SK-N-MC (cell line): ENCODE data around the gene NEUROG3.

Experiments
- DNase-seq: peaks from one replicate; pipeline ENCODE4 v3.0.0-alpha.2; 2011; ENCODE audit warnings: low read depth, low spot score
- H3K27ac ChIP-seq: fragments of 200-600 bp; sonication (generic); 2 replicates; pipeline ENCODE4 v1.5.1; 2016; ENCODE audit warnings: mixed run types
- H3K36me3 ChIP-seq: fragments of 200-600 bp; sonication (generic); 2 replicates; pipeline ENCODE4 v1.6.1; 2017; ENCODE audit warnings: antibody characterized with exemption, low read length, mixed read lengths; ENCODE audit not compliant: insufficient read depth
- H3K4me3 ChIP-seq: fragments of 200-600 bp; sonication (generic); 2 replicates; pipeline ENCODE4 v1.5.1; 2016
- H3K9ac ChIP-seq: fragments of 200-600 bp; sonication (generic); 2 replicates; pipeline ENCODE4 v1.8.0; 2017; ENCODE audit warnings: mixed run types, mixed read lengths; ENCODE audit not compliant: insufficient read length
- H3K9me3 ChIP-seq: fragments of 200-600 bp; sonication (generic); 2 replicates; pipeline ENCODE4 v1.6.1; 2017; ENCODE audit warnings: low read depth, mild to moderate bottlenecking, antibody characterized with exemption, low read length, moderate library complexity, mixed read lengths
- EZH2 ChIP-seq: fragments of 200-600 bp; sonication (generic); IDR thresholded peaks from one replicate; pipeline ENCODE4 v1.6.1; 2017; ENCODE audit warnings: antibody characterized with exemption
- FOXP2 ChIP-seq: optimal IDR thresholded peaks from 2 replicates; pipeline ENCODE3; 2011; ENCODE audit warnings: mild to moderate bottlenecking, moderate library complexity; ENCODE audit not compliant: insufficient read depth; ENCODE audit errors: extremely low read length, control extremely low read depth
- POLR2AphosphoS5 ChIP-seq: IDR thresholded peaks from 2 replicates; pipeline ENCODE4 v1.6.1; 2012; ENCODE audit warnings: mild to moderate bottlenecking, low read depth, low read length, borderline replicate concordance

NEUROG3 gene

GRCh38 chr10:69573056-69573806, at the start of gene NEUROG3:
NEUROG3 (minus strand) TSS chr10:69573422; CDS start chr10:69573043, 379 bp downstream.
- Histone ChIP-seq H3K4me3 (no peak within 1 kb of the TSS), H3K9ac (no peak within 1 kb of the TSS), H3K9me3 (no peaks in the 10 kb centered on the region), H3K36me3 (no peaks in the 10 kb centered on the region), H3K27ac (no peak within 1 kb of the TSS)
- DNase-seq: no peak
- TF ChIP-seq POLR2AphosphoS5 (no peak), FOXP2 (no peak), EZH2 (no peak)

- no peak for DNase-seq
- H3K27ac ChIP-seq: no peak overlapping the region
- H3K9ac ChIP-seq: no peak overlapping the region
- H3K9me3 ChIP-seq: no peaks in the 10 kb centered on the region
- no peak overlapping the region for H3K4me3 ChIP-seq
- H3K36me3 ChIP-seq: no peaks in the 10 kb centered on the region
- TF ChIP-seq POLR2AphosphoS5 (no peak), EZH2 (no peak), FOXP2 (no peak)
Measured at GRCh38 chr10:69620625-69621024, 47.4 kb upstream of the NEUROG3 start.

- Histone ChIP-seq H3K27ac (no peak overlapping the region), H3K4me3 (no peak overlapping the region), H3K36me3 (no peaks in the 10 kb centered on the region), H3K9ac (no peak overlapping the region), H3K9me3 (no peaks in the 10 kb centered on the region)
- DNase-seq: no peak
- TF ChIP-seq POLR2AphosphoS5: no peak
- TF ChIP-seq EZH2: no peak
- no peak for TF ChIP-seq FOXP2
Measured at GRCh38 chr10:69619626-69620025, 46.4 kb upstream of the NEUROG3 start.

GRCh38 chr10:69618746-69619145, 45.5 kb upstream of the NEUROG3 start:
- H3K36me3 ChIP-seq: no peaks in the 10 kb centered on the region
- TF ChIP-seq FOXP2: no peak
- TF ChIP-seq EZH2: no peak
- TF ChIP-seq POLR2AphosphoS5: no peak
- H3K4me3 ChIP-seq: no peak overlapping the region
- DNase-seq: no peak
- no peaks in the 10 kb centered on the region for H3K9me3 ChIP-seq
- H3K27ac ChIP-seq: no peak overlapping the region
- no peak overlapping the region for H3K9ac ChIP-seq

GRCh38 chr10:69616358-69616757, 43.1 kb upstream of the NEUROG3 start:
- no peak for TF ChIP-seq EZH2
- TF ChIP-seq FOXP2: no peak
- TF ChIP-seq POLR2AphosphoS5: no peak
- no peak for DNase-seq
- Histone ChIP-seq H3K36me3 (no peaks in the 10 kb centered on the region), H3K27ac (no peak overlapping the region), H3K4me3 (no peak overlapping the region), H3K9me3 (no peaks in the 10 kb centered on the region), H3K9ac (no peak overlapping the region)

GRCh38 chr10:69614130-69614529, 40.9 kb upstream of the NEUROG3 start:
- Histone ChIP-seq H3K4me3 (no peak overlapping the region), H3K27ac (no peak overlapping the region), H3K9ac (no peak overlapping the region), H3K9me3 (no peaks in the 10 kb centered on the region), H3K36me3 (no peaks in the 10 kb centered on the region)
- no peak for DNase-seq
- TF ChIP-seq POLR2AphosphoS5 (no peak), EZH2 (no peak), FOXP2 (no peak)

GRCh38 chr10:69612760-69613159, 39.5 kb upstream of the NEUROG3 start:
- H3K9me3 ChIP-seq: no peaks in the 10 kb centered on the region
- no peak for TF ChIP-seq POLR2AphosphoS5
- TF ChIP-seq EZH2: no peak
- TF ChIP-seq FOXP2: no peak
- H3K9ac ChIP-seq: no peak overlapping the region
- no peak for DNase-seq
- no peak overlapping the region for H3K4me3 ChIP-seq
- no peaks in the 10 kb centered on the region for H3K36me3 ChIP-seq
- H3K27ac ChIP-seq: no peak overlapping the region

GRCh38 chr10:69609077-69609476, 35.9 kb upstream of the NEUROG3 start:
- H3K36me3 ChIP-seq: no peaks in the 10 kb centered on the region
- DNase-seq: no peak
- H3K4me3 ChIP-seq: no peak overlapping the region
- TF ChIP-seq POLR2AphosphoS5: no peak
- no peak for TF ChIP-seq EZH2
- no peak for TF ChIP-seq FOXP2
- no peak overlapping the region for H3K9ac ChIP-seq
- H3K27ac ChIP-seq: no peak overlapping the region
- no peaks in the 10 kb centered on the region for H3K9me3 ChIP-seq
